HEK293T (cell line): ENCODE measurements around the gene TBCA.

Source experiments
- ARNT ChIP-seq: fragments of 450-650 bp; IDR thresholded peaks from 2 replicates; pipeline ENCODE4 v1.6.1; 2017; ENCODE audit warnings: mild to moderate bottlenecking
- BHLHE40 ChIP-seq: fragments of 450-650 bp; IDR thresholded peaks from 2 replicates; pipeline ENCODE4 v1.6.1; 2016; ENCODE audit warnings: mild to moderate bottlenecking, moderate library complexity, borderline replicate concordance
- FOXA1 ChIP-seq: fragments of 450-650 bp; IDR thresholded peaks from 2 replicates; pipeline ENCODE4 v1.6.1; 2016; ENCODE audit warnings: mild to moderate bottlenecking
- FOXM1 ChIP-seq: fragments of 450-650 bp; IDR thresholded peaks from 2 replicates; pipeline ENCODE4 v1.6.1; 2017; ENCODE audit warnings: mild to moderate bottlenecking, borderline replicate concordance
- SP1 ChIP-seq: fragments of 450-650 bp; IDR thresholded peaks from 2 replicates; pipeline ENCODE4 v1.6.1; 2017
- SUZ12 ChIP-seq: fragments of 450-650 bp; IDR thresholded peaks from 2 replicates; pipeline ENCODE4 v1.6.1; 2016; ENCODE audit warnings: mild to moderate bottlenecking

- TF ChIP-seq ARNT (no peak), BHLHE40 (no peak), FOXA1 (no peak), SUZ12 (no peak), SP1 (no peak), FOXM1 (no peak)
Observed at GRCh38 chr5:77785229-77785628, 9.1 kb upstream of the TBCA start.
